Cardiac muscle cell (in vitro differentiated cells and primary cell): ENCODE measurements around the gene DOCK2. TPM values are rescaled to one million over a fixed set of nuclear protein-coding genes. Genes with fewer than 3 reads are reported as not detected.

Experiments used
- DNase-seq, 2 donors: peaks; one replicate each; pipeline versions ENCODE4 v3.0.0 to v3.0.0-alpha.2; 2010 to 2017; ENCODE audit warnings: low read depth in 1 of 2, low spot score in 1 of 2
- H3K27ac ChIP-seq: fragments of 200-600 bp; sonication (generic); 2 replicates; pipeline ENCODE4 v1.5.1; 2016
- H3K27me3 ChIP-seq: fragments of 200-600 bp; sonication (generic); 2 replicates; pipeline ENCODE4 v1.6.0; 2016; ENCODE audit warnings: control low read depth
- H3K36me3 ChIP-seq: fragments of 200-600 bp; sonication (generic); 2 replicates; pipeline ENCODE4 v1.5.1; 2016; ENCODE audit warnings: control low read depth
- H3K4me1 ChIP-seq: fragments of 200-600 bp; sonication (generic); 2 replicates; pipeline ENCODE4 v1.8.1; 2017; ENCODE audit warnings: low read depth, mild to moderate bottlenecking, mixed run types
- H3K4me3 ChIP-seq: fragments of 200-600 bp; sonication (generic); 2 replicates; pipeline ENCODE4 v1.5.1; 2016; ENCODE audit warnings: mild to moderate bottlenecking
- H3K9me3 ChIP-seq: fragments of 200-600 bp; sonication (generic); 2 replicates; pipeline ENCODE4 v1.5.1; 2017; ENCODE audit warnings: low read depth, mild to moderate bottlenecking, control low read depth
- CTCF ChIP-seq: IDR thresholded peaks from 2 replicates; pipeline ENCODE4 v1.5.1; 2012; ENCODE audit warnings: low read depth, mild to moderate bottlenecking, low read length
- polyA plus RNA-seq: library from polyadenylated mRNA; unstranded; fragments of >200 nt; fragmentation: Nextera tagmentation; extraction: Ambion mirVana; gene quantifications from 2 replicates; pipeline ENCODE4 v1.2.1, GENCODE V29; 2016
- total RNA-seq: library from RNA; depleted of rRNA; stranded (reverse); fragments of >200 nt; gene quantifications from 2 replicates; pipeline ENCODE4 v1.2.3, GENCODE V29; 2016

The DOCK2 gene
- total and polyA plus RNA-seq, 2 experiments from 2014 or later = 3.3 to 6.5 TPM

DNA sequence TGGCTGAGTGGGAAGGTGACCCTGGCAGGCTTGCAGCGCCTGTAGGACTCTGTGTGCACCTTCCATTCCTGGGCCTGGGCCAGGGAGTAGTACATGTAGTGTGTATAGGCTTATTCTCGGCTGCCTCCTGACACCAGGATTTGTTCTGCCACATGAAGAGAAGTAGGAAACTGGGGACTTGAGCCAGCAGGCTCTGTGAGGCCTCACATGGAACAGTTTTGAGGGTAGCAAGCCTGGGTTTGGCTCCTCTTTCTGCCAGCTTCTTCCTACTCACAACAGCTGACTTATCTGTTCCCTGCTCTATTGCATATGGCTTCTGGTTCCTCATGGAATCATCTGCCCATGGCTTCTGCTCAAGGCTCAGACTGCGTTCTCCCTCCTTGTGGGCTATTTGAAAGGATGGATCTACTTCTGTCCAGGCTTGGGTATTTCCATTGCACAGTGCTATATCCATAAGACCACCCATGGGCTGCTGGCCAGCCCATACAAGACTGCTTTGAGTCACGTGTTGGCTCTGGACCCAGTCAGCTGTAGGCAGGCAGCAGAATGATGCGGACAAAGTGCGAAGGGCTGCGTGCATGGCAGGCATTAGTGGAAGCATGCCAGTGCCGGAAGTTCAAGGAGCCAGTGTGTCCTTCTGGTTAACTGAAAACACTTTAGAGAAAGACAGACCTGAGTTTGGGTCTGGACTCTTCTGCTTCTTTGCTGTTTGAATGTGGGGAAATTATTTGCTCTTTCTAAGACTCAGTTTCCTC is 354.2 kb downstream of the DOCK2 start:
- H3K27me3 ChIP-seq = no peaks in the 10 kb centered on the region
- no peak overlapping the region for H3K27ac ChIP-seq
- no peak for TF ChIP-seq CTCF
- H3K9me3 ChIP-seq = no peaks in the 10 kb centered on the region
- H3K36me3 ChIP-seq = no peaks in the 10 kb centered on the region
- DNase-seq = no peak
- no peak overlapping the region for H3K4me3 ChIP-seq
- no peaks in the 10 kb centered on the region for H3K4me1 ChIP-seq

GRCh38 chr5:169992789-169993484 is 355.9 kb downstream of the DOCK2 start:
- H3K27ac ChIP-seq = no peak overlapping the region
- no peaks in the 10 kb centered on the region for H3K4me1 ChIP-seq
- no peaks in the 10 kb centered on the region for H3K27me3 ChIP-seq
- no peaks in the 10 kb centered on the region for H3K9me3 ChIP-seq
- no peak for DNase-seq
- no peak for TF ChIP-seq CTCF
- no peak overlapping the region for H3K4me3 ChIP-seq
- no peaks in the 10 kb centered on the region for H3K36me3 ChIP-seq

DNA sequence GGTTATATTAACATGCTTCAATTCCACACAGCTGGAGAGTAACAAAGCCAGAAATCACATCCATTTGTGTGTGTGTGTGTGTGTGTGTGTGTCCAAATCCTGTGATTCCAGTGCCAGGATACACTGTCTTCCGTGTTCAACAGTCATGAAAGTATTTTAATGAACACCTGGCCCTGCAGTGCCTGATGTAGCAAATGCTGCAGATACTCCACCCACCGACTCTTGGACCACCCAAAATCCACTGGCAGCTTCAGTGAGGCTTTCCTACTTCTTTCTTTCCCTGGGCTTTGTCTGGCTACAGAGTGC is 356.4 kb downstream of the DOCK2 start:
- Histone ChIP-seq H3K4me3 (no peak overlapping the region), H3K9me3 (no peaks in the 10 kb centered on the region), H3K27ac (no peak overlapping the region), H3K27me3 (no peaks in the 10 kb centered on the region), H3K4me1 (no peaks in the 10 kb centered on the region), H3K36me3 (no peaks in the 10 kb centered on the region)
- no peak for DNase-seq
- no peak for TF ChIP-seq CTCF

DNA sequence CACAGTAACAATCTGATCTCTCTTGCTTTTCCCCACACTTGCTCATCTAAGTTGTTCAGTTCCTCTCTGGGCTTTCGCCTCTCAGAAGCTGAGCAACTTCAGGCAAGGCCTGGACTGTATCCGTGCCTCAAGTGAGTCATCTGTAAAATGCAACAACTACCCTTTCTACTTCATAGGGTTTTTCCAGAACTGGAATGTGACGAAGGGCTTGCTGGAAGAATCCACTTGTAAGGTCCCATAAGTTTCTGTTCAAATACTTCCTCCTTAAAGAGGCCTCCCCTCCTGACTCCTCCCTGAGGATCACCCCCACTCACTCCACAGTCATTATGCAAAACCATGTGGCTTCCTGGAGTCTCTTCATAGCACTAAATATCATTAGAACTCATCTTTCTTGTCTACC is 360.7 kb downstream of the DOCK2 start:
- no peaks in the 10 kb centered on the region for H3K36me3 ChIP-seq
- H3K4me1 ChIP-seq = no peaks in the 10 kb centered on the region
- no peak overlapping the region for H3K4me3 ChIP-seq
- H3K9me3 ChIP-seq = no peaks in the 10 kb centered on the region
- no peak overlapping the region for H3K27ac ChIP-seq
- no peak for DNase-seq
- H3K27me3 ChIP-seq = no peaks in the 10 kb centered on the region
- TF ChIP-seq CTCF = no peak

GRCh38 chr5:169999621-170000020 is 362.5 kb downstream of the DOCK2 start:
- no peaks in the 10 kb centered on the region for H3K9me3 ChIP-seq
- H3K27ac ChIP-seq = no peak overlapping the region
- no peaks in the 10 kb centered on the region for H3K27me3 ChIP-seq
- TF ChIP-seq CTCF = no peak
- no peak overlapping the region for H3K4me3 ChIP-seq
- no peak for DNase-seq
- no peaks in the 10 kb centered on the region for H3K36me3 ChIP-seq
- H3K4me1 ChIP-seq = no peaks in the 10 kb centered on the region
